ENCODE results near the gene KRT2. TPM values are rescaled to one million over a fixed set of nuclear protein-coding genes. Genes with fewer than 3 reads are reported as not detected.

Gene KRT2
- total and polyA plus RNA-seq, 2 donors (not counting 3 experiments of a cell fraction or from before 2014, with no cell fraction given) = not detected

DNA sequence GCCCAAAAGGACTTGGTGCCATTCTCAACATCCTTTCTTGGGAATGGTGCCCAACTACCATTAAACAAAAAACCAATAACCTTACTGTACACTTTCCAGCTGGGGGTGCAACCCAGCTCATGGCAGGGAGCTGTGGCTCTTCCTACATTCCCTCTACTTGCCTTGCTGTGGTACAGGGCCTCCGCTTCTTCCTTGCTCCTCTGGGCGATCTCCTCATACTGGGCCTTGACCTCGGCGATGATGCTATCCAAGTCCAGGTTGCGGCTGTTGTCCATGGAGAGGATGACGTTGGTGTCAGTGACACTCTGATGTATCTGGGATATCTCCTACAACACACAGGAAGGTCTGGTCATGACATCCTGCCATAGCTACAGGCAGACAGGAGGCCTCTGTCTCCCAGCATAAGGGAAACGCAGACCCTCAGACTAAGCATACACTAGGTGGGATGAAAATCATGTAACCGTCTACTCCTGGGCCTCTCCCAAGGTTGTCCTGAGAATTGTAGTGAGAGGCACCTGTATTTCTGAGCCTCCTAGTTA is 3.9 kb downstream of the KRT2 start:
- BruUV-seq (replicated peaks) = no TSS peak
- TF ChIP-seq MYC (IDR thresholded peaks at IDR 0.05; ENCODE audit: low read depth, low read length) = no peak
- TF ChIP-seq POLR2AphosphoS5 (IDR thresholded peaks at IDR 0.05; ENCODE audit: insufficient read depth, low read depth, low read length) = no peak
- no peak for TF ChIP-seq EZH2 (IDR thresholded peaks at IDR 0.05; ENCODE audit: borderline replicate concordance, low read depth, low read length, severe bottlenecking)
- no peak for TF ChIP-seq GATA2 (IDR thresholded peaks at IDR 0.05; ENCODE audit: insufficient read depth, insufficient read length, low read depth, low read length)
- TF ChIP-seq FOS (IDR thresholded peaks at IDR 0.05; ENCODE audit: borderline replicate concordance, insufficient read depth, low read length) = no peak
- no peak for TF ChIP-seq POLR2A (IDR thresholded peaks at IDR 0.05; ENCODE audit: low read depth, low read length)
- TF ChIP-seq, protein P1, sequence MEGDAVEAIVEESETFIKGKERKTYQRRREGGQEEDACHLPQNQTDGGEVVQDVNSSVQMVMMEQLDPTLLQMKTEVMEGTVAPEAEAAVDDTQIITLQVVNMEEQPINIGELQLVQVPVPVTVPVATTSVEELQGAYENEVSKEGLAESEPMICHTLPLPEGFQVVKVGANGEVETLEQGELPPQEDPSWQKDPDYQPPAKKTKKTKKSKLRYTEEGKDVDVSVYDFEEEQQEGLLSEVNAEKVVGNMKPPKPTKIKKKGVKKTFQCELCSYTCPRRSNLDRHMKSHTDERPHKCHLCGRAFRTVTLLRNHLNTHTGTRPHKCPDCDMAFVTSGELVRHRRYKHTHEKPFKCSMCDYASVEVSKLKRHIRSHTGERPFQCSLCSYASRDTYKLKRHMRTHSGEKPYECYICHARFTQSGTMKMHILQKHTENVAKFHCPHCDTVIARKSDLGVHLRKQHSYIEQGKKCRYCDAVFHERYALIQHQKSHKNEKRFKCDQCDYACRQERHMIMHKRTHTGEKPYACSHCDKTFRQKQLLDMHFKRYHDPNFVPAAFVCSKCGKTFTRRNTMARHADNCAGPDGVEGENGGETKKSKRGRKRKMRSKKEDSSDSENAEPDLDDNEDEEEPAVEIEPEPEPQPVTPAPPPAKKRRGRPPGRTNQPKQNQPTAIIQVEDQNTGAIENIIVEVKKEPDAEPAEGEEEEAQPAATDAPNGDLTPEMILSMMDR (IDR thresholded peaks at IDR 0.05; ENCODE audit: extremely low read depth in 1 of 2, insufficient read depth in 1 of 2, low read depth in 1 of 2, low read length in 2 of 2) = no peak
- no peak for TF ChIP-seq JUN (IDR thresholded peaks at IDR 0.05; ENCODE audit: borderline replicate concordance, insufficient read depth, insufficient read length, low read depth)
- TF ChIP-seq, protein P2, sequence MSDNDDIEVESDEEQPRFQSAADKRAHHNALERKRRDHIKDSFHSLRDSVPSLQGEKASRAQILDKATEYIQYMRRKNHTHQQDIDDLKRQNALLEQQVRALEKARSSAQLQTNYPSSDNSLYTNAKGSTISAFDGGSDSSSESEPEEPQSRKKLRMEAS (IDR thresholded peaks at IDR 0.05; ENCODE audit: insufficient read depth, insufficient read length) = no peak

More for the DNA sequence above, 3.9 kb downstream of the KRT2 start:
- H3K27me3 ChIP-seq (ENCODE audit: control insufficient read depth in 2 of 2, insufficient read depth in 2 of 2, low read length in 2 of 2) = peaks cover 4 to 9% of the 10 kb centered on the region in 2 experiments
- no peak overlapping the region for H3K4me3 ChIP-seq (replicated peaks in 1 of 3; ENCODE audit: insufficient read depth in 1 of 3, low read depth in 1 of 3, low read length in 3 of 3)
- no peaks in the 10 kb centered on the region for H4K20me1 ChIP-seq (replicated peaks; ENCODE audit: control insufficient read depth, extremely low read depth, insufficient read depth, low read length)
- no peaks in the 10 kb centered on the region for H3K79me2 ChIP-seq (ENCODE audit: control insufficient read depth, insufficient read depth, low read length)
- no peak overlapping the region for H3K4me2 ChIP-seq (ENCODE audit: insufficient read depth, low read length)
- H3K9me3 ChIP-seq (replicated peaks; ENCODE audit: control insufficient read depth, insufficient read depth, low read length) = no peaks in the 10 kb centered on the region
- POLR2A ChIA-PET = no interaction called here
- no peak for DNase-seq (ENCODE audit: low read depth, low spot score)
- FAIRE-seq = no peak
- intact Hi-C loops (cut with micrococcal nuclease) (no loop called here), dilution Hi-C loops (cut with MboI; ENCODE audit: extremely low pct_ligation_motif_present, low sequenced_read_pairs) (no loop called here)
- H3K9ac ChIP-seq (replicated peaks; ENCODE audit: extremely low read depth, insufficient read depth, low read length) = no peak overlapping the region
- H3K27ac ChIP-seq (ENCODE audit: insufficient read depth, low read depth, low read length) = no peak overlapping the region
- no peaks in the 10 kb centered on the region for H3K9me1 ChIP-seq (replicated peaks; ENCODE audit: control insufficient read depth, extremely low read depth, insufficient read depth, low read length)
- H3K36me3 ChIP-seq (ENCODE audit: control insufficient read depth in 2 of 2, extremely low read depth in 1 of 2, insufficient read depth in 2 of 2, low read length in 2 of 2) = no peaks in the 10 kb centered on the region
- CTCF ChIA-PET = interaction anchor here (1.2 kb wide), 1 partner anchor 37 kb away, joined by 4 read pairs; no protein-coding TSS in a partner anchor
- no peaks in the 10 kb centered on the region for H3K4me1 ChIP-seq (ENCODE audit: control insufficient read depth, extremely low read depth, insufficient read depth, low read length)
- H2AFZ ChIP-seq (ENCODE audit: low read depth, low read length) = no peak overlapping the region

Measured in endothelial cell of umbilical vein (primary cell).